ENCODE results near the gene ENO4. TPM values are rescaled to one million over a fixed set of nuclear protein-coding genes. Genes with fewer than 3 reads are reported as not detected.

ENO4 gene
- total and polyA plus RNA-seq, 2 experiments from 2014 or later, result 0.24 to 0.44 TPM

DNA sequence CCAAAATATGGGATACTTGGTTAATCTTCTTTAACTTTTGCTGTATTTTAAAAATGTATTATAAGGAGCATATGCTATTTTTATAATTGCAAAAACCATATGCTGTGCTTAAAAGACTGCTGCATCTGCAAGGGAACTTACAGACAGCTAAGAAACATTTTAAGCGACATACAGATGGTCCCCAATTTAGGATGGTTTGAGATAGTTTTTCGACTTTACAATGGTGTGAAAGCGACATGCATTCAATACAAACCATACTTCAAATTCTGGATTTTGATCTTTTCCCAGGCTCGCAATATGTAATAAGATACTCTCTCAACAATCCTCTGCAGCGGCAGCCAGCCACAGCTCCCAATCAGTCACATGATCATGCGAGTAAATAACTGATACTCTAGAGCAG lies 82.5 kb downstream of the ENO4 start (continued):
- TF ChIP-seq, protein P1, sequence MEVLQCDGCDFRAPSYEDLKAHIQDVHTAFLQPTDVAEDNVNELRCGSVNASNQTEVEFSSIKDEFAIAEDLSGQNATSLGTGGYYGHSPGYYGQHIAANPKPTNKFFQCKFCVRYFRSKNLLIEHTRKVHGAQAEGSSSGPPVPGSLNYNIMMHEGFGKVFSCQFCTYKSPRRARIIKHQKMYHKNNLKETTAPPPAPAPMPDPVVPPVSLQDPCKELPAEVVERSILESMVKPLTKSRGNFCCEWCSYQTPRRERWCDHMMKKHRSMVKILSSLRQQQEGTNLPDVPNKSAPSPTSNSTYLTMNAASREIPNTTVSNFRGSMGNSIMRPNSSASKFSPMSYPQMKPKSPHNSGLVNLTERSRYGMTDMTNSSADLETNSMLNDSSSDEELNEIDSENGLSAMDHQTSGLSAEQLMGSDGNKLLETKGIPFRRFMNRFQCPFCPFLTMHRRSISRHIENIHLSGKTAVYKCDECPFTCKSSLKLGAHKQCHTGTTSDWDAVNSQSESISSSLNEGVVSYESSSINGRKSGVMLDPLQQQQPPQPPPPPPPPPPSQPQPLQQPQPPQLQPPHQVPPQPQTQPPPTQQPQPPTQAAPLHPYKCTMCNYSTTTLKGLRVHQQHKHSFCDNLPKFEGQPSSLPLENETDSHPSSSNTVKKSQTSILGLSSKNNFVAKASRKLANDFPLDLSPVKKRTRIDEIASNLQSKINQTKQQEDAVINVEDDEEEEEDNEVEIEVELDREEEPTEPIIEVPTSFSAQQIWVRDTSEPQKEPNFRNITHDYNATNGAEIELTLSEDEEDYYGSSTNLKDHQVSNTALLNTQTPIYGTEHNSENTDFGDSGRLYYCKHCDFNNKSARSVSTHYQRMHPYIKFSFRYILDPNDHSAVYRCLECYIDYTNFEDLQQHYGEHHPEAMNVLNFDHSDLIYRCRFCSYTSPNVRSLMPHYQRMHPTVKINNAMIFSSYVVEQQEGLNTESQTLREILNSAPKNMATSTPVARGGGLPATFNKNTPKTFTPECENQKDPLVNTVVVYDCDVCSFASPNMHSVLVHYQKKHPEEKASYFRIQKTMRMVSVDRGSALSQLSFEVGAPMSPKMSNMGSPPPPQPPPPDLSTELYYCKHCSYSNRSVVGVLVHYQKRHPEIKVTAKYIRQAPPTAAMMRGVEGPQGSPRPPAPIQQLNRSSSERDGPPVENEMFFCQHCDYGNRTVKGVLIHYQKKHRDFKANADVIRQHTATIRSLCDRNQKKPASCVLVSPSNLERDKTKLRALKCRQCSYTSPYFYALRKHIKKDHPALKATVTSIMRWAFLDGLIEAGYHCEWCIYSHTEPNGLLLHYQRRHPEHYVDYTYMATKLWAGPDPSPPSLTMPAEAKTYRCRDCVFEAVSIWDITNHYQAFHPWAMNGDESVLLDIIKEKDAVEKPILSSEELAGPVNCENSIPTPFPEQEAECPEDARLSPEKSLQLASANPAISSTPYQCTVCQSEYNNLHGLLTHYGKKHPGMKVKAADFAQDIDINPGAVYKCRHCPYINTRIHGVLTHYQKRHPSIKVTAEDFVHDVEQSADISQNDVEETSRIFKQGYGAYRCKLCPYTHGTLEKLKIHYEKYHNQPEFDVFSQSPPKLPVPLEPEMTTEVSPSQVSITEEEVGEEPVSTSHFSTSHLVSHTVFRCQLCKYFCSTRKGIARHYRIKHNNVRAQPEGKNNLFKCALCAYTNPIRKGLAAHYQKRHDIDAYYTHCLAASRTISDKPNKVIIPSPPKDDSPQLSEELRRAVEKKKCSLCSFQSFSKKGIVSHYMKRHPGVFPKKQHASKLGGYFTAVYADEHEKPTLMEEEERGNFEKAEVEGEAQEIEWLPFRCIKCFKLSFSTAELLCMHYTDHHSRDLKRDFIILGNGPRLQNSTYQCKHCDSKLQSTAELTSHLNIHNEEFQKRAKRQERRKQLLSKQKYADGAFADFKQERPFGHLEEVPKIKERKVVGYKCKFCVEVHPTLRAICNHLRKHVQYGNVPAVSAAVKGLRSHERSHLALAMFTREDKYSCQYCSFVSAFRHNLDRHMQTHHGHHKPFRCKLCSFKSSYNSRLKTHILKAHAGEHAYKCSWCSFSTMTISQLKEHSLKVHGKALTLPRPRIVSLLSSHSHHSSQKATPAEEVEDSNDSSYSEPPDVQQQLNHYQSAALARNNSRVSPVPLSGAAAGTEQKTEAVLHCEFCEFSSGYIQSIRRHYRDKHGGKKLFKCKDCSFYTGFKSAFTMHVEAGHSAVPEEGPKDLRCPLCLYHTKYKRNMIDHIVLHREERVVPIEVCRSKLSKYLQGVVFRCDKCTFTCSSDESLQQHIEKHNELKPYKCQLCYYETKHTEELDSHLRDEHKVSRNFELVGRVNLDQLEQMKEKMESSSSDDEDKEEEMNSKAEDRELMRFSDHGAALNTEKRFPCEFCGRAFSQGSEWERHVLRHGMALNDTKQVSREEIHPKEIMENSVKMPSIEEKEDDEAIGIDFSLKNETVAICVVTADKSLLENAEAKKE (CRISPR knock-in tag; IDR thresholded peaks at IDR 0.05), result no peak
- TF ChIP-seq CREB1 (CRISPR knock-in tag; IDR thresholded peaks at IDR 0.05; ENCODE audit: low read depth) (no peak), ZNF114 (CRISPR knock-in tag; IDR thresholded peaks at IDR 0.05) (no peak)
- TF ChIP-seq, protein P2, sequence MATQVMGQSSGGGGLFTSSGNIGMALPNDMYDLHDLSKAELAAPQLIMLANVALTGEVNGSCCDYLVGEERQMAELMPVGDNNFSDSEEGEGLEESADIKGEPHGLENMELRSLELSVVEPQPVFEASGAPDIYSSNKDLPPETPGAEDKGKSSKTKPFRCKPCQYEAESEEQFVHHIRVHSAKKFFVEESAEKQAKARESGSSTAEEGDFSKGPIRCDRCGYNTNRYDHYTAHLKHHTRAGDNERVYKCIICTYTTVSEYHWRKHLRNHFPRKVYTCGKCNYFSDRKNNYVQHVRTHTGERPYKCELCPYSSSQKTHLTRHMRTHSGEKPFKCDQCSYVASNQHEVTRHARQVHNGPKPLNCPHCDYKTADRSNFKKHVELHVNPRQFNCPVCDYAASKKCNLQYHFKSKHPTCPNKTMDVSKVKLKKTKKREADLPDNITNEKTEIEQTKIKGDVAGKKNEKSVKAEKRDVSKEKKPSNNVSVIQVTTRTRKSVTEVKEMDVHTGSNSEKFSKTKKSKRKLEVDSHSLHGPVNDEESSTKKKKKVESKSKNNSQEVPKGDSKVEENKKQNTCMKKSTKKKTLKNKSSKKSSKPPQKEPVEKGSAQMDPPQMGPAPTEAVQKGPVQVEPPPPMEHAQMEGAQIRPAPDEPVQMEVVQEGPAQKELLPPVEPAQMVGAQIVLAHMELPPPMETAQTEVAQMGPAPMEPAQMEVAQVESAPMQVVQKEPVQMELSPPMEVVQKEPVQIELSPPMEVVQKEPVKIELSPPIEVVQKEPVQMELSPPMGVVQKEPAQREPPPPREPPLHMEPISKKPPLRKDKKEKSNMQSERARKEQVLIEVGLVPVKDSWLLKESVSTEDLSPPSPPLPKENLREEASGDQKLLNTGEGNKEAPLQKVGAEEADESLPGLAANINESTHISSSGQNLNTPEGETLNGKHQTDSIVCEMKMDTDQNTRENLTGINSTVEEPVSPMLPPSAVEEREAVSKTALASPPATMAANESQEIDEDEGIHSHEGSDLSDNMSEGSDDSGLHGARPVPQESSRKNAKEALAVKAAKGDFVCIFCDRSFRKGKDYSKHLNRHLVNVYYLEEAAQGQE (IDR thresholded peaks at IDR 0.05; ENCODE audit: unreplicated experiment), result no peak

Other genes with a start within 250 kb of the ENO4 start
- gene PNLIPRP2, start 228.5 kb upstream of the ENO4 start, total RNA-seq (2014; rRNA removed; shearing (Covaris generic)), result not detected in 2 replicates
- 0.19 and 0.24 TPM in 2 replicates for gene PNLIPRP2, start 228.5 kb upstream of the ENO4 start, polyA plus RNA-seq (2016; fragmentation: Nextera tagmentation; extraction: Ambion mirVana)
- gene HSPA12A, start 106.9 kb upstream of the ENO4 start, total RNA-seq (2014; rRNA removed; shearing (Covaris generic)), result 5.2 and 6.3 TPM in 2 replicates
- 4.4 and 5.6 TPM in 2 replicates for gene HSPA12A, start 106.9 kb upstream of the ENO4 start, polyA plus RNA-seq (2016; fragmentation: Nextera tagmentation; extraction: Ambion mirVana)
- gene SHTN1, start 155.7 kb downstream of the ENO4 start, total RNA-seq (2014; rRNA removed; shearing (Covaris generic)), result 6.7 and 8.8 TPM in 2 replicates
- gene SHTN1, start 155.7 kb downstream of the ENO4 start, polyA plus RNA-seq (2016; fragmentation: Nextera tagmentation; extraction: Ambion mirVana), result 6.7 and 8.0 TPM in 2 replicates